Left lobe of liver (tissue), 2 donors: Measurements from ENCODE around the gene PODXL2. TPM values are rescaled to one million over a fixed set of nuclear protein-coding genes. Genes with fewer than 3 reads are reported as not detected.

Source experiments
- ATAC-seq: fragments of 200-7000 bp; cut with Tn5 transposase; one replicate; pipeline ENCODE4 v1.9.1; 2020; ENCODE audit warnings: mild to moderate bottlenecking, moderate library complexity
- DNase-seq: peaks from one replicate; pipeline ENCODE4 v3.0.0-alpha.2; 2020; ENCODE audit warnings: low spot score
- total RNA-seq: library from RNA; stranded (reverse); gene quantifications from one replicate; pipeline ENCODE4 v1.2.1, GENCODE V29; 2021
- donor health status: DM: no; HTN: no; CAD: no; lungs with moderate emphysema.
- donor health status: DM: no; HTN: yes; CAD: no.

The PODXL2 gene
- total RNA-seq, 1 donor from 2014 or later = 1.5 TPM

GRCh38 chr3:127629467-127630403 lies 750 bp downstream of the PODXL2 start:
- ATAC-seq = peak; percentile 17
- no peak for DNase-seq

GRCh38 chr3:127630811-127631714 lies 2.1 kb downstream of the PODXL2 start:
- DNase-seq (no peak), ATAC-seq (no peak)

- ATAC-seq (no peak), DNase-seq (no peak)
These were observed 3.2 kb downstream of the PODXL2 start for GRCh38 chr3:127632035-127632820.

GRCh38 chr3:127634653-127635052 lies 5.7 kb downstream of the PODXL2 start:
- DNase-seq (no peak), ATAC-seq (no peak)

GRCh38 chr3:127637546-127637945 lies 8.6 kb downstream of the PODXL2 start:
- ATAC-seq (no peak), DNase-seq (no peak)

GRCh38 chr3:127637971-127638370 lies 9.0 kb downstream of the PODXL2 start:
- ATAC-seq (no peak), DNase-seq (no peak)

- DNase-seq (no peak), ATAC-seq (no peak)
These were observed 10.4 kb downstream of the PODXL2 start for GRCh38 chr3:127639173-127640041.

GRCh38 chr3:127640042-127640355 lies 11.0 kb downstream of the PODXL2 start:
- no peak for DNase-seq
- ATAC-seq = no peak

GRCh38 chr3:127644641-127645370 lies 15.8 kb downstream of the PODXL2 start:
- ATAC-seq = no peak
- DNase-seq = peak; percentile 24

GRCh38 chr3:127645371-127646015 lies 16.5 kb downstream of the PODXL2 start:
- DNase-seq (peak; percentile 36), ATAC-seq (peak; percentile 70)

- DNase-seq (peak; percentile 83), ATAC-seq (peak; percentile 93)
These were observed 17.6 kb downstream of the PODXL2 start for GRCh38 chr3:127646501-127647046.

- ATAC-seq = no peak
These were observed 18.3 kb downstream of the PODXL2 start for GRCh38 chr3:127647166-127647844.

GRCh38 chr3:127647845-127648204 lies 18.8 kb downstream of the PODXL2 start:
- no peak for DNase-seq
- no peak for ATAC-seq

More at GRCh38 chr3:127647166-127647844, 18.3 kb downstream of the PODXL2 start:
- DNase-seq = peak; percentile 34

GRCh38 chr3:127650236-127650635 lies 21.3 kb downstream of the PODXL2 start:
- DNase-seq = peak; percentile 15
- ATAC-seq = no peak

GRCh38 chr3:127651516-127652172 lies 22.7 kb downstream of the PODXL2 start:
- no peak for ATAC-seq
- DNase-seq = peak; percentile 33

- DNase-seq (peak; percentile 65), ATAC-seq (peak; percentile 97)
These were observed 23.4 kb downstream of the PODXL2 start for GRCh38 chr3:127652246-127652995.

GRCh38 chr3:127654374-127654773 lies 25.4 kb downstream of the PODXL2 start:
- DNase-seq = peak; percentile 14

More at GRCh38 chr3:127654374-127654773, 25.4 kb downstream of the PODXL2 start:
- no peak for ATAC-seq
